ENCODE data around the gene SPATS2. TPM values are rescaled to one million over a fixed set of nuclear protein-coding genes. Genes with fewer than 3 reads are reported as not detected.

Gene SPATS2
- total RNA-seq, 1 donor from 2014 or later = 5.9 TPM

DNA sequence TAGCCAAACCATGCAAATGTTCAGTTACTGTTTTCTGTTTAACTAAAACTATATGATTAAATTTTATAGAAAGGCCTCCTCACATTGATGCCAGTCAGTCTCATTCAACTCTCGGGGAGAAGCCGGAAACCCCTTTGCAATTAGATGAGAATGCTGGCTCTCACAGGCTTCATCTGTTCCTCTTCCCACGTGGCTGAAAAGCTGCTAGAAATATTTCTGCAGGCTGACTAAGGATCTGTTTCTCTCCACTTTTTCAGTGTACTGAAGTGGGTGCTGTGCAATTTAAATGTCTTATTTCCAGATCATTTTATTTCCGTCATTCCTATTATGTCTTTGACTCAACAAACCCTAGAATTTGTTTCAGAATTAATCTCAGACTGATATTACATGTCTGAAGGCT lies 154.1 kb downstream of the SPATS2 start:
- Histone ChIP-seq H3K9me3 (replicated peaks) (no peaks in the 10 kb centered on the region), H3K4me3 (no peak overlapping the region), H3K4me1 (peaks cover 13% of the 10 kb centered on the region), H3K36me3 (peaks cover 35% of the 10 kb centered on the region), H3K27me3 (ENCODE audit: low read depth) (no peaks in the 10 kb centered on the region), H3K27ac (replicated peaks) (no peak overlapping the region)
- intact Hi-C loops (cut with micrococcal nuclease) = no loop called here
- DNase-seq = no peak
- TF ChIP-seq, protein P1, sequence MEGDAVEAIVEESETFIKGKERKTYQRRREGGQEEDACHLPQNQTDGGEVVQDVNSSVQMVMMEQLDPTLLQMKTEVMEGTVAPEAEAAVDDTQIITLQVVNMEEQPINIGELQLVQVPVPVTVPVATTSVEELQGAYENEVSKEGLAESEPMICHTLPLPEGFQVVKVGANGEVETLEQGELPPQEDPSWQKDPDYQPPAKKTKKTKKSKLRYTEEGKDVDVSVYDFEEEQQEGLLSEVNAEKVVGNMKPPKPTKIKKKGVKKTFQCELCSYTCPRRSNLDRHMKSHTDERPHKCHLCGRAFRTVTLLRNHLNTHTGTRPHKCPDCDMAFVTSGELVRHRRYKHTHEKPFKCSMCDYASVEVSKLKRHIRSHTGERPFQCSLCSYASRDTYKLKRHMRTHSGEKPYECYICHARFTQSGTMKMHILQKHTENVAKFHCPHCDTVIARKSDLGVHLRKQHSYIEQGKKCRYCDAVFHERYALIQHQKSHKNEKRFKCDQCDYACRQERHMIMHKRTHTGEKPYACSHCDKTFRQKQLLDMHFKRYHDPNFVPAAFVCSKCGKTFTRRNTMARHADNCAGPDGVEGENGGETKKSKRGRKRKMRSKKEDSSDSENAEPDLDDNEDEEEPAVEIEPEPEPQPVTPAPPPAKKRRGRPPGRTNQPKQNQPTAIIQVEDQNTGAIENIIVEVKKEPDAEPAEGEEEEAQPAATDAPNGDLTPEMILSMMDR (IDR thresholded peaks at IDR 0.05; ENCODE audit: borderline replicate concordance) = no peak

DNA sequence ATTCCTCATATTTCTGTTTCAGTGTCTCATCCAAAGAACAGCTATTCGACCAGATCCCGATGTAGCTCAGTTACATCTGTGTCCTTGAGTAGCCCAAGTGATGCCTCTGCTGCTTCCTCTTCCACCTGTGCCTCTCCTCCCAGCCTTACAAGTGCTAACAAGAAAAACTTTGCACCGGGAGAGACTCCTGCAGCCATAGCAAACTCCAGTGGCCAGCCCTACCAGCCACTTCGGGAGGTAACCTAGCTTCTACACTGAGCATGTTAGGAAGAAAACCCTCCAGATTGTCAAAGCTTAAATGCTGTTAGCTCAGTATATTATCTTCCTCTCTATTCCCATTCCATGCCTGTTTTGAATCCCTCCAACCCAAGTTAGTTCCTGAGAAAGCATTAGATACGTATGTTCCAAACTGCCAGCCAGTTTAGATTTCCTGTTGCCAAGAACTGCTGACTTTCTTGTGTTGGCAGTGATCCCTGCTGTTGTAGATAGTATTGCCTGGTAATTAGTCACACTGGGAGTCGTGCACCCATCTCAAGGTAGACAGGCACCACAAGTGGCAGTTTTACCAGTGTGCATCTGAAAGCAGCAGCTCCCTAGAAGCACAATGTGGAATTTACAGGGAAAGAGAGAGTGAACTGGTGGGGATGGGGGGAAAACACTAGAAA lies 157.5 kb downstream of the SPATS2 start:
- intact Hi-C loops (cut with micrococcal nuclease) = no loop called here
- no peak for DNase-seq

DNA sequence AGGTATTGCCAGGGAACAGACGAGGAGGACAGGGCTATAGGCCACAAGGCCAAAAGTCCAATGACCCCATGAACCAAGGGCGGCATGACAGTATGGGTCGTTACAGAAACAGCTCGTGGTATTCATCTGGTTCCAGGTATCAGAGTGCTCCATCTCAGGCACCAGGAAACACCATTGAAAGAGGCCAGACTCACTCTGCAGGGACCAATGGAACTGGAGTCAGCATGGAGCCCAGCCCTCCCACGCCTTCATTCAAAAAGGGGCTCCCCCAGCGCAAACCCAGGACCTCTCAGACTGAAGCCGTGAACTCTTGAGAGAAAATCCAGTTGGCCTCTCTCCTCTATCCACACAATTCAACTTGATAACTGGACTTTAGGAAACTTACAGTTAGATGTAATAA lies 158.7 kb downstream of the SPATS2 start:
- intact Hi-C loops (cut with micrococcal nuclease) = no loop called here
- H3K36me3 ChIP-seq = peaks cover 51% of the 10 kb centered on the region
- no peak for DNase-seq
- H3K4me3 ChIP-seq = no peak overlapping the region
- no peaks in the 10 kb centered on the region for H3K27me3 ChIP-seq (ENCODE audit: low read depth)
- TF ChIP-seq, protein P1 (IDR thresholded peaks at IDR 0.05; ENCODE audit: borderline replicate concordance) = no peak
- peaks cover 13% of the 10 kb centered on the region for H3K4me1 ChIP-seq
- H3K9me3 ChIP-seq (replicated peaks) = no peaks in the 10 kb centered on the region
- H3K27ac ChIP-seq (replicated peaks) = no peak overlapping the region

More for the DNA sequence above, 157.5 kb downstream of the SPATS2 start:
- Histone ChIP-seq H3K9me3 (replicated peaks) (no peaks in the 10 kb centered on the region), H3K27ac (replicated peaks) (peak overlapping the region; percentile 75), H3K36me3 (peaks cover 51% of the 10 kb centered on the region), H3K27me3 (ENCODE audit: low read depth) (no peaks in the 10 kb centered on the region), H3K4me3 (no peak overlapping the region), H3K4me1 (peaks cover 13% of the 10 kb centered on the region)
- TF ChIP-seq, protein P1 (IDR thresholded peaks at IDR 0.05; ENCODE audit: borderline replicate concordance) = no peak

DNA sequence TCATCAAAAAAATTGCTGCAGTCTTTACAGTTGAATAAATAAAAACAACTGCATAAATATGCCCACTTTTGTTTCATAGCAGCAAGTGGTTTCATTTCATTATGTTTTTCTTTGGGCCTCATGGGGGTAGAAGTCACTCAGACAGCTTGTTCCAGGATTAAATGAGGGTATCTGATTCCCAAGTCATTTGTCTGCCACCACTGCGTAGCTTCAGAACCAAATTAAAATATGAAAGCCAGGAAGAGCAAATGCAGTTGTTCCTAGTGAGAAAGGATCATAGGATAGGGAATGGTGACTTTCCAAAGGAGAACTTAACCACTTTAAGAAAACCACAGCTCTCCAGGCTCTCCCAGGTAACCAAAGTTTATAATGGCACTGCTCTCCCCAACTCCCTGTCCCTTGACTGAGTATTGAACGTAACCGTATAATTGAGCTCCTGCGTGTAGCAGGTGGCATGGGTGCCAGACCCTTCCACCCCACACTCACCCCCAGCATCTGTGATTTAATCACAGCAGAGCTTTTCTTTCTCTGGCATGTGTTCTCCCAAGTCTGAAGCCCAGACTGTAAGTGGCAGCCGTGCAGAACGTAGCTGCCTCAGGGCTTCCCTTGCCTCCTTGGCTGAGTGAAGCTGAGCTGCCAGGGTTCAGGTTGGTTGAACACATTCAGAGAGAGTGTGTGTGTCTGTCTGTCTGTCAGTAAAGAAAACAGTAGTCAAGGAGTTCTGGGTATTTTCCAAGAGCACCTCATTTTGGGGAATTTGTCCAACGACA lies 160.3 kb downstream of the SPATS2 start:
- no peaks in the 10 kb centered on the region for H3K9me3 ChIP-seq (replicated peaks)
- TF ChIP-seq, protein P1 (IDR thresholded peaks at IDR 0.05; ENCODE audit: borderline replicate concordance) = no peak
- H3K36me3 ChIP-seq = peaks cover 42% of the 10 kb centered on the region
- DNase-seq = no peak
- H3K27me3 ChIP-seq (ENCODE audit: low read depth) = no peaks in the 10 kb centered on the region
- intact Hi-C loops (cut with micrococcal nuclease) = no loop called here
- H3K27ac ChIP-seq (replicated peaks) = no peak overlapping the region
- H3K4me3 ChIP-seq = no peak overlapping the region
- peaks cover 13% of the 10 kb centered on the region for H3K4me1 ChIP-seq

DNA sequence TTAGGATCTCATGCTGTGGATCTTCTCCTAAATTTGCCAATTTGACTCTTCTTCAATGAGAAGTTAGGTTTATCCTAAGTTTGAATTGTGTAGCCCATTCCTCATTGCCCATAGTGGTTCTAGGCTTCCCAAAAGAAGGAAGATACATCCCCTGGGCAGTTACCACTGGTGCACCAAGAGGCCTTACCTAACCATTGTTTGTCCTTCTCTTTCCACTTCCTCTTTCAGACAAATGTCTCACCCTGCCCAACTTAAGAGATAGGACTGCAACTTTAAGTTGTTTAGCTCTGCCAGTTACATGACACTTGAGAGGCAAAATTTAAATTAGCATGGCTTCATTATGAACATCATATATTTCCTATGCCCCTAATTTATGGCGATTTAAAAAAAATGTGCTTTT lies 162.2 kb downstream of the SPATS2 start:
- Histone ChIP-seq H3K4me1 (peaks cover 10% of the 10 kb centered on the region), H3K27me3 (ENCODE audit: low read depth) (no peaks in the 10 kb centered on the region), H3K27ac (replicated peaks) (no peak overlapping the region), H3K36me3 (peaks cover 30% of the 10 kb centered on the region), H3K9me3 (replicated peaks) (no peaks in the 10 kb centered on the region), H3K4me3 (no peak overlapping the region)
- TF ChIP-seq, protein P1 (IDR thresholded peaks at IDR 0.05; ENCODE audit: borderline replicate concordance) = no peak
- intact Hi-C loops (cut with micrococcal nuclease) = no loop called here
- DNase-seq = no peak
